ENCODE results near the gene MISFA.
"Not testable (repeated sequence)": the region's sequence is repeated elsewhere in the genome, so short reads cannot be mapped to it uniquely, and the experiment has no call there.

Gene MISFA

GRCh38 chr11:18599739-18600230 is at the start of gene MISFA:
MISFA (plus strand) TSS chr11:18599789; CDS start chr11:18599929, 140 bp downstream.
- no peak for DNase-seq

DNA sequence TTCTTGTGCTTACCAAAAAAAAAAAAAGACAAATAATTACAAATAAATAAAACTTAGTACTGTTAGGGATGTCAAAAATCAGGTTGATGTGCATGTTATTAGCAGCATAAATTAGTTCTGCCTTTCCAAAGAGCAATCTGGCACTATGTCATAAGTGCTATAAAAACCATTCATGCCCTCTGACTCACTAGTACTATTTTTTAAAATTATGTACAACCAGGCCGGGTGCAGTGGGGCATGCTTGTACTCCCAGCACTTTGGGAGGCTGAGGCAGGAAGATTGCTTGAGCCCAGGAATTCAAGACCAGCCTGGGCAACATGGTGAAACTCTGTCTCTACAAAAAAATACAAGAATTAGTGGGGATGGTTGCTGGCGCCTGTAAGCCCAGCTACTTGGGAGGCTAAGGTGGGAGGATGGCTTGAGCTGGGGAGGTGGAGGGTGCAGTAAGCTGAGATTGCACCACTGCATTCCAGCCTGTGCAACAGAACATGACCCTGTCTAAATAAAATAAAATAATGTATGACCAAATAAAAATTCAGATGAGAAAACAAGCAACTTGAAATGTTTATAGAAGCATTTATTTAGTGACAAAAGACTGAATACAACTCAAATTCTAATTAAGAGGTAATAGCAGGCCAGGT is 36.4 kb upstream of the MISFA start:
- DNase-seq, result no peak

GRCh38 chr11:18564149-18564548 is 35.4 kb upstream of the MISFA start:
- DNase-seq, result no peak

DNA sequence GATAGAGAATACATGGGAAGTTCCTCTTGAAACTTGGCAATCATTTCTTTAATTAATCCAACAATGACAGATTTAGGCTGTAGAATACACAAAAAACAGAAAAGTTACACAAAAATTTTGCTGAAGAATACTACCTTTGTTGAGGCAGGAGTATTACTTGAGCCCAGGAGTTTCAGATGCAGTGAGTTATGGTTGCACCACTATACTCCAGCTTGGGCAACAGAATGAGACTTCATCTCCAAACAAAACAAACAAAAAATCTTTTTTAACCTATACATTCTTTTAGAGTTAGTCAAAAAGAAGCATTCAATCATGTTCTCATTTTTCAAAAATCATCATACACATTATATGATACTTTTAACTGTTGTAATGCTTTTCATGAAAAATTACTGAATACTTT is 33.2 kb upstream of the MISFA start:
- no peak for DNase-seq

DNA sequence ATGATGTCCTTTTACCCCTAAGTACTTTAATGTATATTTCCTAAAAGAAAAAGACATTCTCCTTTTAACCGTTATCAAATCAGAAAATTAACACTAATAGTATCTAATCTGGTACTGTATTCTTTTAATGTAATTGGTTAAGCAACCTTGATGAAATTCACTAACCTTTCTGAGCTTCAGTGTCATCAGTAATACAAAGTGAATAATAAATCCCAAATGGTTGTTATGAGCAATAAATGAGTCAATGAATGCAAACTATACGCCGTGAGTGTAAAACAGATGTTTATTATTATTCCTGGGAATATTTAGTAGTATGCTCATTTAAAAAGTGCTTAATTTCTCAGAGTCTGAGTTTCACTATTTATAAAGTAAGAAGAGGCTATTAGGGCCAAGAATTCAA is 32.5 kb upstream of the MISFA start:
- no peak for DNase-seq

GRCh38 chr11:18575361-18575760 is 24.2 kb upstream of the MISFA start:
- no peak for DNase-seq

- DNase-seq, result peak; percentile 29
Observed at GRCh38 chr11:18578975-18579598, 20.5 kb upstream of the MISFA start.

GRCh38 chr11:18580113-18580766 is 19.3 kb upstream of the MISFA start:
- no peak for DNase-seq

DNA sequence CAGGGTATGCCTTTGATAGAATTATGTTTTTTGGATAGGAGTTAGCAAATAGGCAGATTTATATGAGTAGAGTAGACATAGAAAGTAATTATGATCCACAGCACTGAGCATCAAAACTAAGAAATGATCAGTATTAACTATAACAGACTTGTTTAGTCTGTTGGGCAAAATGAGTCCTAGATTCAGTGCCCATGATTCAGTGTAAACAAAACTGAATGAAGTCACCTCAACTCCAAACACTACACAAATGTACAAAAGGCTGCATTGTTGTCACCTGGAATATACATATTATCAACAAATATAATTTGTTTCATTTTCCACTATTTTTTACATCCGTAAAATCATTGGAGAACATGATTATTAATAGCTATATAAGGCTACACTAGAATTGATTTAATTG is 17.8 kb upstream of the MISFA start:
- DNase-seq, result no peak

DNA sequence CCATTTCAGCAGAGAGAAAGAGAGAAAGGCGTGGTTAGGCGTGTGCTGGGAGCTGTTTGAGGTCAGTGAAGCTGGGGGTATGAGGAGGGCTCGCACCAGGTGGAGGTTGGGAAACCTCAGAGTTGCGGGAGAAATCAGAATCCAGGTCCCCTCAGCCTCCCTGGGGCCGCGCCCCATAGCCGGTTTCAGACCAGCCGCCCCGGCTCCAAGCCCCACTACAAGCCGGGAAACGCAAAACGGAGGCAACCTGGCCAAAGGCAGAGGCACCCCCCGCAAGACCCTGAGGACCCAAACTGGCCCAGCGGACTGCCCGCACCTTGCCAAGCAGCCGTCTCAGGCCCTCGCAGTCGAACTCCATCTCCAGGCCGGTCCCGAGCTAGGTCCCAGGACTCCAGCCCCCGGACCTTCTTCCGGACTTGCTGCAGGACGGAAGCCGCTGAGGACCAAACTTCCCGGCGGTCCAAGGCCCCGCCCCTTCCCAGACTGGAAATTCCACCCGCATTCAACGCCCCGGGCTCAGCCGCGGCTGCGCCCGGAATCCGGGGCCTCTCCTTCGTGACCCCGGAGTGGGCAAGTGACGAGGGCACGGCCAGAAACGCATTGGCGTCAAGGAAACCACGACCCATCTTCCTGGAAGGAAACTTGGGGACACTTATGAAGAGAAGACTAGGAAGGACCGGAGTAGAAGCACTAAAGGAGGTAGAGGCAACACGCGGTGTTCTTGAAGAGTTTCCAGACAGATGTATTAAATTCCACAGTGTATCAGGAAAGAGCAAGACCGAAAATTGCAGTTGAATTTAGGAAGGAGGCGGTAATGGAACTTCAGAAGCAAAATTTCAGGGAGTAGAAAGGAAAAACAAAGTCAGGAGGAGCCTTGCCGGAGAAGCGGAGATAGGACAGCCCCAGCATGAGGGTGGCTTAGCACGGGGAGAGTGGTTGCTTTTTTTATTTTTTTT is 11.0 kb upstream of the MISFA start, which contains the start of gene UEVLD:
UEVLD (minus strand) TSS at position 438 of the 956 bp plus-strand sequence; CDS start at position 358, 80 bp downstream.
- DNase-seq, result peak; percentile 78

DNA sequence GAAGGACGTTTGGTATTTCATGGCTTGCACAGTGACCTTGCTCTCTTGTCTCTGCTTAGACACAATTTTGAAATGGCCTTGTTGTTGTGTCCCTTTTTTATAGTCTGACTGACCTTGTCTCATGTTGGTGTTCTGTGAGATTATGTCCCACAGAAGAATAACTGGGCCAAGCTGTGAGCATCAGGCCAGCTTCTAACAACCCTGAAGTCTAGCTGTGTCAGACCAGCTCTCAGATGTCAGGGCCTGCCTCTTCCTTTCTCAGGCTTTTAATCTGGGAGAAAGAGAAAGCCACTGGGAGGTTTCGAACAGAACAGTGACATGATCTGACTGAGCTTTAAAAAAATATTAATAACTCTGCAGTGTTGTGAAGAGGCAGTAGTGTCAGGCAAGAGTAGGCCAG is 9.0 kb upstream of the MISFA start:
- peak; percentile 18 for DNase-seq

- DNase-seq, result not testable (repeated sequence)
Observed at GRCh38 chr11:18594088-18594487, 5.5 kb upstream of the MISFA start.

- no peak for DNase-seq
Observed at GRCh38 chr11:18594999-18595749, 4.4 kb upstream of the MISFA start.

GRCh38 chr11:18600915-18601569 is 1.5 kb downstream of the MISFA start:
- no peak for DNase-seq

DNA sequence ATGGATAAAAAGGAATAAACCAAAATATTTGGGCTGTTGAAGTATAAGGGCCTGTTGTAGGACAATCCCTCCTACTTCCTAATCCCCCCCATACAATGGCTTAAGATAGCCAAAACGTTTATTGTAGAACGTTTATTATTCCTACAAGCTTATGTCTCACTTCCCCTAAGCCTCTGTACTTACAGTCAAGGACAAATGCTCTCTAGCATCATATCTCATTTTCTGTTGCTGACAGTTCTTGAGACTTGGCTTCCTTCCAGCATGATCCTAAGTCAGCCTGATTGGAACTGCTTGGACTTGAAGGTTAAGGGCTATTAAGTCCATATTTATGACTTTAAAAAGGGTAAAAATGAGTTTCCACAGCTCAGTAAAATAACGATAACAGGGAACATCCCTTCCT is 8.8 kb downstream of the MISFA start:
- no peak for DNase-seq

DNA sequence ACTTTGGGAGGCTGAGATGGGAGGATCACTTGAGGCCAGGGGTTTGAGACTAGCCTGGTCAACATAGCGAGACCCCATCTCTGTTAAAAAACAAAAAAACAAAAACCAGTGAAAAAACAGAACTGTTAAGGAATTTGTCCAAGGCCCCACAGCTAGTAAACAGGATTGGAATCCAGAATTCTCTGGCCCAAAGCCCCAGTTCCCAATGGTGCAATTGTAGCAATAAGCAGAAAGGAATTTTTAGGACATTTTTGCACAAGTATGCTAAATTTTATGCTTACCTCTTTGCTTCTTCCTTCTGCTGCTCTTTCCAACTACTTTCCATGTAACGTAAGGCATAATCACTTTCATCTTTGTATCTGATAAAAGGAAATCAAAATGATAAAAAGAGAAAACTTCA is 11.6 kb downstream of the MISFA start:
- DNase-seq, result no peak

DNA sequence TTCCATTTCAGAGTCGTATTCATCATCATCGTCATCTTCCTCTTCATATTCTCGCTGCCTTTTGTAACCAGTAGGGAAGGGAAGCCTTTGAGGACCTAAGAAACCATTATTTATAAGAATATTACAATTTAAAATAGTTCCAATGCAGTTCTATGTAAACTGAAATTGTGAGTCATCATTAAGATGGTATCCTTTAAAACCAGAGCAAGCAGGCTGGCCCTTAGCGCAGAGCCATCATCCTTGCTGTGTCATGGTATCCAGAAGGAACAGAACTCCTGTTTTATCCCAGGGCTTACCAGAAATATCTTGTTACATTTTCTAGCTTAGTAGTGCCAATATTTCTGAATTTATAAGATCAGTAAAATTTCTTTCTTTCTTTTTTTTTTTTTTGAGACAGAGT is 12.8 kb downstream of the MISFA start:
- no peak for DNase-seq

DNA sequence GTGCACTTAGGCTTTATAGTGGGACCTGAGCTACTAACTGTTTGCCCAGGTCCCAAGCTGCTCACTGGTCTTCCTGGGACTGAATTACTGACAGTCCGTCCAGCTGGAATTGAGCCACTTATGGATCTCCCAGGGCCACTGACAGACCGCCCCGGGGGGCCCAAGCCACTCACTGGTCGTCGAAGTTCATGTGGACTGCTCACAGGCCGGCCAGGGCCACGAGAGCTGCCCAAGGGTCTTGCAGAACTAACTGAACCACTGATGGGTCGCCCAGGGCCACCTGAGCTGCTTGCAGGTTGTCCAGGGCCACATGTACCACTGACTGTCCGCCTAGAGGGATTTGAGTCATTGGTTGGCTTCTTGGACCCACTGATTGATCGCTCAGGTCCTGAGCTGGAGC is 15.1 kb downstream of the MISFA start:
- no peak for DNase-seq

GRCh38 chr11:18615628-18616392 is 16.2 kb downstream of the MISFA start:
- DNase-seq, result no peak

- DNase-seq, result peak; percentile 71
Observed at GRCh38 chr11:18617688-18618341, 18.2 kb downstream of the MISFA start.
